Frontal cortex (tissue), 4 donors: ENCODE results near the gene GCNT3. TPM values are rescaled to one million over a fixed set of nuclear protein-coding genes. Genes with fewer than 3 reads are reported as not detected.
"Not testable (repeated sequence)": the region's sequence is repeated elsewhere in the genome, so short reads cannot be mapped to it uniquely, and the experiment has no call there.

Source experiments
- DNase-seq, 2 donors: peaks; one replicate each; pipeline ENCODE4 v3.0.0; 2012; ENCODE audit warnings: low spot score in 2 of 2
- FAIRE-seq: peaks from 2 replicates; lab custom pipeline; 2012; peaks lifted over from hg19 to GRCh38; lab: Jason Lieb, UNC
- total RNA-seq: library from RNA; depleted of rRNA; stranded (reverse); fragments of >200 nt; gene quantifications from one replicate; pipeline ENCODE4 v1.2.3, GENCODE V29; 2014
- donor health status: control.
- donor health status: control.
- donor health status: control.

The GCNT3 gene
- total RNA-seq, 1 donor from 2014 or later, result 0.41 TPM

- DNase-seq, result no peak
- FAIRE-seq, result no peak
These were observed 4.1 kb downstream of the GCNT3 start for GRCh38 chr15:59615661-59616060.

- DNase-seq (no peak), FAIRE-seq (no peak)
These were observed 4.8 kb downstream of the GCNT3 start for GRCh38 chr15:59616379-59616778.

- no peak for FAIRE-seq
- no peak for DNase-seq
These were observed 6.8 kb downstream of the GCNT3 start for GRCh38 chr15:59618406-59618805.

GRCh38 chr15:59622289-59622688 lies 10.7 kb downstream of the GCNT3 start:
- no peak for DNase-seq
- no peak for FAIRE-seq

GRCh38 chr15:59632714-59633113 lies 21.1 kb downstream of the GCNT3 start:
- no peak for DNase-seq
- no peak for FAIRE-seq

- DNase-seq (no peak), FAIRE-seq (no peak)
These were observed 24.6 kb downstream of the GCNT3 start for GRCh38 chr15:59636184-59636583.

- DNase-seq, FAIRE-seq: not testable (repeated sequence)
These were observed 25.9 kb downstream of the GCNT3 start for GRCh38 chr15:59637507-59637906.

GRCh38 chr15:59642351-59642750 lies 30.8 kb downstream of the GCNT3 start:
- DNase-seq (no peak), FAIRE-seq (no peak)

GRCh38 chr15:59644756-59645155 lies 33.2 kb downstream of the GCNT3 start:
- FAIRE-seq (no peak), DNase-seq (no peak)

GRCh38 chr15:59645812-59646211 lies 34.2 kb downstream of the GCNT3 start:
- not testable (repeated sequence) for FAIRE-seq

GRCh38 chr15:59646277-59646676 lies 34.7 kb downstream of the GCNT3 start:
- no peak for FAIRE-seq
- DNase-seq, result no peak

More at GRCh38 chr15:59645812-59646211, 34.2 kb downstream of the GCNT3 start:
- DNase-seq, result not testable (repeated sequence)

GRCh38 chr15:59647085-59647484 lies 35.5 kb downstream of the GCNT3 start:
- DNase-seq, result no peak
- no peak for FAIRE-seq

- DNase-seq, result no peak
- FAIRE-seq, result no peak
These were observed 38.0 kb downstream of the GCNT3 start for GRCh38 chr15:59649603-59650002.

- DNase-seq, result no peak
- no peak for FAIRE-seq
These were observed 42.5 kb downstream of the GCNT3 start for GRCh38 chr15:59654046-59654445.

GRCh38 chr15:59656897-59657634 lies 45.5 kb downstream of the GCNT3 start, which contains the start of gene GTF2A2:
GTF2A2 (minus strand) TSS chr15:59657515; CDS start chr15:59652277, 5,238 bp downstream.
- DNase-seq (peak; percentile 90 to 95), FAIRE-seq (peak; percentile 34)

GRCh38 chr15:59657635-59658125 lies 46.1 kb downstream of the GCNT3 start:
- DNase-seq (no peak), FAIRE-seq (no peak)

GRCh38 chr15:59659366-59659765 lies 47.8 kb downstream of the GCNT3 start:
- FAIRE-seq (no peak), DNase-seq (no peak)

- DNase-seq (no peak), FAIRE-seq (no peak)
These were observed 50.7 kb downstream of the GCNT3 start for GRCh38 chr15:59662260-59662659.

- no peak for DNase-seq
- FAIRE-seq, result no peak
These were observed 57.0 kb downstream of the GCNT3 start for GRCh38 chr15:59668556-59668955.
